ENCODE results near the gene SDSL.

- no peak for TF ChIP-seq CTCF (IDR thresholded peaks at IDR 0.05)
- no peak for TF ChIP-seq NFE2L1 (CRISPR knock-in tag; IDR thresholded peaks at IDR 0.05)
- TF ChIP-seq ZNF317 (CRISPR knock-in tag; IDR thresholded peaks at IDR 0.05; ENCODE audit: borderline replicate concordance, low read depth) = no peak
- no peak for TF ChIP-seq USF2 (CRISPR knock-in tag; IDR thresholded peaks at IDR 0.05)
- no peak for TF ChIP-seq PRRX2 (CRISPR knock-in tag; IDR thresholded peaks at IDR 0.05)
- TF ChIP-seq TP53 (CRISPR knock-in tag; IDR thresholded peaks at IDR 0.05) = no peak
- no peak for TF ChIP-seq ZBTB21 (CRISPR knock-in tag; IDR thresholded peaks at IDR 0.05; ENCODE audit: borderline replicate concordance)
- no peak for TF ChIP-seq FOXK1 (CRISPR knock-in tag; IDR thresholded peaks at IDR 0.05)
- TF ChIP-seq, protein P1, sequence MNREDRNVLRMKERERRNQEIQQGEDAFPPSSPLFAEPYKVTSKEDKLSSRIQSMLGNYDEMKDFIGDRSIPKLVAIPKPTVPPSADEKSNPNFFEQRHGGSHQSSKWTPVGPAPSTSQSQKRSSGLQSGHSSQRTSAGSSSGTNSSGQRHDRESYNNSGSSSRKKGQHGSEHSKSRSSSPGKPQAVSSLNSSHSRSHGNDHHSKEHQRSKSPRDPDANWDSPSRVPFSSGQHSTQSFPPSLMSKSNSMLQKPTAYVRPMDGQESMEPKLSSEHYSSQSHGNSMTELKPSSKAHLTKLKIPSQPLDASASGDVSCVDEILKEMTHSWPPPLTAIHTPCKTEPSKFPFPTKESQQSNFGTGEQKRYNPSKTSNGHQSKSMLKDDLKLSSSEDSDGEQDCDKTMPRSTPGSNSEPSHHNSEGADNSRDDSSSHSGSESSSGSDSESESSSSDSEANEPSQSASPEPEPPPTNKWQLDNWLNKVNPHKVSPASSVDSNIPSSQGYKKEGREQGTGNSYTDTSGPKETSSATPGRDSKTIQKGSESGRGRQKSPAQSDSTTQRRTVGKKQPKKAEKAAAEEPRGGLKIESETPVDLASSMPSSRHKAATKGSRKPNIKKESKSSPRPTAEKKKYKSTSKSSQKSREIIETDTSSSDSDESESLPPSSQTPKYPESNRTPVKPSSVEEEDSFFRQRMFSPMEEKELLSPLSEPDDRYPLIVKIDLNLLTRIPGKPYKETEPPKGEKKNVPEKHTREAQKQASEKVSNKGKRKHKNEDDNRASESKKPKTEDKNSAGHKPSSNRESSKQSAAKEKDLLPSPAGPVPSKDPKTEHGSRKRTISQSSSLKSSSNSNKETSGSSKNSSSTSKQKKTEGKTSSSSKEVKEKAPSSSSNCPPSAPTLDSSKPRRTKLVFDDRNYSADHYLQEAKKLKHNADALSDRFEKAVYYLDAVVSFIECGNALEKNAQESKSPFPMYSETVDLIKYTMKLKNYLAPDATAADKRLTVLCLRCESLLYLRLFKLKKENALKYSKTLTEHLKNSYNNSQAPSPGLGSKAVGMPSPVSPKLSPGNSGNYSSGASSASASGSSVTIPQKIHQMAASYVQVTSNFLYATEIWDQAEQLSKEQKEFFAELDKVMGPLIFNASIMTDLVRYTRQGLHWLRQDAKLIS (CRISPR knock-in tag; IDR thresholded peaks at IDR 0.05; ENCODE audit: borderline replicate concordance) = no peak
- no peak for TF ChIP-seq CREB1 (CRISPR knock-in tag; IDR thresholded peaks at IDR 0.05)
These were observed 63.1 kb downstream of the SDSL start for GRCh38 chr12:113485330-113485729.
